CD4-positive, alpha-beta T cell (primary cell): ENCODE results near the gene ITGA7. TPM values are rescaled to one million over a fixed set of nuclear protein-coding genes. Genes with fewer than 3 reads are reported as not detected.
A peak's percentile ranks its signal among the peaks of the same experiment; 100 is the strongest.

Experiments
- ATAC-seq: fragments of 200-7000 bp; cut with Tn5 transposase; one replicate; pipeline ENCODE4 v1.10.0; 2022; ENCODE audit warnings: mild to moderate bottlenecking; ENCODE audit not compliant: poor library complexity
- CTCF ChIA-PET: fragments of 350-600 bp; sonication (Branson Sonifier 250); formaldehyde crosslinking; loops from one replicate; lab custom pipeline; 2021; ENCODE audit warnings: antibody characterized with exemption, inconsistent platforms; lab: Charles Lee
- POLR2A ChIA-PET: fragments of 350-600 bp; sonication (Branson Sonifier 250); formaldehyde crosslinking; loops from one replicate; lab custom pipeline; 2021; ENCODE audit warnings: antibody characterized with exemption, inconsistent platforms; lab: Charles Lee
- DNase-seq, 14 experiments: peaks; one replicate each; pipeline ENCODE4 v3.0.0-alpha.2; 2013 to 2020; ENCODE audit warnings: mixed read lengths in 2 of 14
- H3K27ac ChIP-seq, 2 donors: one replicate each; pipeline versions ENCODE4 v1.5.1 to v1.7.0; 2013; ENCODE audit warnings: low read length in 2 of 2, low read depth in 1 of 2, mild to moderate bottlenecking in 1 of 2
- H3K27me3 ChIP-seq, 2 experiments: 1 replicate in 1 of 2; 2 replicates in 1 of 2; pipeline versions ENCODE4 v1.6.1 to v1.7.0; 2013; ENCODE audit warnings: low read length in 2 of 2, control low read depth in 1 of 2, mild to moderate bottlenecking in 1 of 2, moderate library complexity in 1 of 2; ENCODE audit not compliant: insufficient read depth in 2 of 2, control insufficient read depth in 1 of 2
- H3K36me3 ChIP-seq: one replicate; pipeline ENCODE4 v1.6.1; 2013; ENCODE audit warnings: low read length, control low read depth; ENCODE audit not compliant: insufficient read depth
- H3K4me1 ChIP-seq: one replicate; pipeline ENCODE4 v1.6.1; 2013; ENCODE audit warnings: low read length, control low read depth; ENCODE audit not compliant: insufficient read depth
- H3K4me3 ChIP-seq: one replicate; pipeline ENCODE4 v1.5.1; 2013; ENCODE audit warnings: mild to moderate bottlenecking, low read length, moderate library complexity
- H3K9me3 ChIP-seq, 2 experiments: 1 replicate in 1 of 2; 2 replicates in 1 of 2; pipeline versions ENCODE4 v1.6.1 to v1.7.0; 2013; ENCODE audit warnings: low read length in 2 of 2, mild to moderate bottlenecking in 2 of 2, control low read depth in 1 of 2, moderate library complexity in 1 of 2; ENCODE audit not compliant: control insufficient read depth in 1 of 2, insufficient read depth in 1 of 2
- H3K27ac Mint-ChIP-seq: one replicate; pipeline ENCODE4 v1.8.0; 2020; ENCODE audit warnings: mixed read lengths
- H3K27me3 Mint-ChIP-seq: one replicate; pipeline ENCODE4 v1.8.0; 2021; ENCODE audit warnings: mixed read lengths
- H3K36me3 Mint-ChIP-seq: one replicate; pipeline ENCODE4 v1.8.0; 2021; ENCODE audit warnings: low read depth, mixed read lengths
- H3K4me1 Mint-ChIP-seq: one replicate; pipeline ENCODE4 v1.8.0; 2021; ENCODE audit warnings: low read depth, mixed read lengths
- H3K4me3 Mint-ChIP-seq: one replicate; pipeline ENCODE4 v1.8.0; 2020; ENCODE audit warnings: mild to moderate bottlenecking, mixed read lengths
- H3K9me3 Mint-ChIP-seq: one replicate; pipeline ENCODE4 v1.8.0; 2020; ENCODE audit warnings: mixed read lengths
- CTCF ChIP-seq: fragments of 200-600 bp; IDR thresholded peaks from one replicate; pipeline ENCODE4 v1.8.0; 2022; ENCODE audit warnings: antibody characterized with exemption, mild to moderate bottlenecking
- intact Hi-C, 2 experiments: fragments of 100-400 bp; cut with DNase I in 1 of 2; cut with micrococcal nuclease in 1 of 2; formaldehyde crosslinking; loops; one replicate each; pipeline versions ENCODE4 v1.15.1 to v1.9.0; 2023 to 2025; cut with DNase I, micrococcal nuclease
- total RNA-seq, 174 experiments: library from RNA in 2 of 174; stranded (reverse) in 2 of 174; gene quantifications; one replicate each; pipeline ENCODE4 v1.2.3 and lab custom pipeline; 2021 to 2026

The ITGA7 gene
- total RNA-seq, 2 experiments from 2014 or later: 1.2 to 1.6 TPM

GRCh38 chr12:55681142-55682077, 26.3 kb downstream of the ITGA7 start:
- H3K27me3 Mint-ChIP-seq: peaks cover 54% of the 10 kb centered on the region

GRCh38 chr12:55679691-55680090, 28.0 kb downstream of the ITGA7 start:
- no peak for TF ChIP-seq CTCF
- Histone ChIP-seq H3K27me3 (peaks cover 9 to 16% of the 10 kb centered on the region in 2 experiments), H3K36me3 (no peaks in the 10 kb centered on the region), H3K9me3 (no peaks in the 10 kb centered on the region), H3K4me3 (no peak overlapping the region), H3K27ac (no peak overlapping the region), H3K4me1 (peaks cover 9% of the 10 kb centered on the region)
- ChIA-PET POLR2A (no interaction called here), CTCF (no interaction called here)
- no peak for ATAC-seq
- no peak overlapping the region for H3K4me3 Mint-ChIP-seq
- H3K36me3 Mint-ChIP-seq: no peaks in the 10 kb centered on the region
- H3K4me1 Mint-ChIP-seq: peaks cover 17% of the 10 kb centered on the region
- intact Hi-C loops: no loop called here
- DNase-seq: no peak
- no peak overlapping the region for H3K27ac Mint-ChIP-seq
- H3K9me3 Mint-ChIP-seq: no peaks in the 10 kb centered on the region
- peaks cover 63% of the 10 kb centered on the region for H3K27me3 Mint-ChIP-seq

More at GRCh38 chr12:55681142-55682077, 26.3 kb downstream of the ITGA7 start:
- no peaks in the 10 kb centered on the region for H3K36me3 Mint-ChIP-seq
- DNase-seq (peak in 2 of 14 experiments; percentile 4 to 17), ATAC-seq (no peak)
- ChIA-PET POLR2A (no interaction called here), CTCF (no interaction called here)
- H3K9me3 Mint-ChIP-seq: no peaks in the 10 kb centered on the region
- no peak overlapping the region for H3K27ac Mint-ChIP-seq
- H3K4me3 ChIP-seq: no peak overlapping the region
- H3K36me3 ChIP-seq: no peaks in the 10 kb centered on the region
- peaks cover 9 to 16% of the 10 kb centered on the region in 2 experiments for H3K27me3 ChIP-seq
- H3K4me1 ChIP-seq: peaks cover 9% of the 10 kb centered on the region
- peaks cover 17% of the 10 kb centered on the region for H3K4me1 Mint-ChIP-seq
- H3K4me3 Mint-ChIP-seq: no peak overlapping the region
- no peaks in the 10 kb centered on the region for H3K9me3 ChIP-seq
- no peak for TF ChIP-seq CTCF
- intact Hi-C loops: no loop called here
- no peak overlapping the region for H3K27ac ChIP-seq

GRCh38 chr12:55676707-55677106, 31.0 kb downstream of the ITGA7 start:
- peaks cover 9 to 10% of the 10 kb centered on the region in 2 experiments for H3K27me3 ChIP-seq
- Mint-ChIP-seq H3K36me3 (no peaks in the 10 kb centered on the region), H3K4me1 (peaks cover 11% of the 10 kb centered on the region), H3K4me3 (no peak overlapping the region), H3K9me3 (no peaks in the 10 kb centered on the region), H3K27ac (no peak overlapping the region), H3K27me3 (peaks cover 54% of the 10 kb centered on the region)
- ChIA-PET CTCF (interaction anchor here (1.0 kb wide), 1 partner anchor 30 kb away, joined by 3 read pairs; no protein-coding TSS in a partner anchor), POLR2A (no interaction called here)
- intact Hi-C loops: no loop called here
- H3K36me3 ChIP-seq: no peaks in the 10 kb centered on the region
- TF ChIP-seq CTCF: no peak
- H3K4me1 ChIP-seq: peaks cover 6% of the 10 kb centered on the region
- H3K27ac ChIP-seq: no peak overlapping the region
- no peak overlapping the region for H3K4me3 ChIP-seq
- DNase-seq (peak in 1 of 14 experiments; percentile 27), ATAC-seq (no peak)
- H3K9me3 ChIP-seq: no peaks in the 10 kb centered on the region
